Fibroblast of peridontal ligament (primary cell): ENCODE measurements around the gene RBM20.
"Not testable (repeated sequence)": the region's sequence is repeated elsewhere in the genome, so short reads cannot be mapped to it uniquely, and the experiment has no call there.

ENCODE experiments used
- DNase-seq: peaks from one replicate; pipeline ENCODE4 v3.0.0-alpha.2; 2010; ENCODE audit errors: extremely low read depth

RBM20 gene

GRCh38 chr10:110648692-110649346, 4.7 kb downstream of the RBM20 start:
- no peak for DNase-seq

GRCh38 chr10:110649347-110650264, 5.5 kb downstream of the RBM20 start:
- no peak for DNase-seq

- no peak for DNase-seq
Observed at GRCh38 chr10:110650265-110650668, 6.1 kb downstream of the RBM20 start.

GRCh38 chr10:110651044-110651958, 7.2 kb downstream of the RBM20 start:
- peak; percentile 67 for DNase-seq

GRCh38 chr10:110652475-110653118, 8.5 kb downstream of the RBM20 start:
- DNase-seq, result no peak

GRCh38 chr10:110655320-110655719, 11.2 kb downstream of the RBM20 start:
- peak; percentile 41 for DNase-seq

GRCh38 chr10:110656612-110657011, 12.5 kb downstream of the RBM20 start:
- no peak for DNase-seq

- no peak for DNase-seq
Observed at GRCh38 chr10:110657973-110658691, 14.0 kb downstream of the RBM20 start.

GRCh38 chr10:110659558-110659957, 15.4 kb downstream of the RBM20 start:
- DNase-seq, result no peak

- DNase-seq, result not testable (repeated sequence)
Observed at GRCh38 chr10:110660289-110660688, 16.2 kb downstream of the RBM20 start.

GRCh38 chr10:110661292-110661691, 17.2 kb downstream of the RBM20 start:
- DNase-seq, result no peak

- DNase-seq, result peak; percentile 67
Observed at GRCh38 chr10:110664483-110665420, 20.6 kb downstream of the RBM20 start.

GRCh38 chr10:110666259-110666658, 22.1 kb downstream of the RBM20 start:
- not testable (repeated sequence) for DNase-seq

- no peak for DNase-seq
Observed at GRCh38 chr10:110666673-110667072, 22.5 kb downstream of the RBM20 start.

- DNase-seq, result no peak
Observed at GRCh38 chr10:110667620-110668343, 23.6 kb downstream of the RBM20 start.

GRCh38 chr10:110668443-110668842, 24.3 kb downstream of the RBM20 start:
- DNase-seq, result no peak

- no peak for DNase-seq
Observed at GRCh38 chr10:110670335-110670734, 26.2 kb downstream of the RBM20 start.

- peak; percentile 47 for DNase-seq
Observed at GRCh38 chr10:110671788-110672579, 27.8 kb downstream of the RBM20 start.
